ENCODE results near the gene SNX14. TPM values are rescaled to one million over a fixed set of nuclear protein-coding genes. Genes with fewer than 3 reads are reported as not detected.

Gene SNX14
- total RNA-seq, 1 experiment from 2014 or later: 84.8 TPM

DNA sequence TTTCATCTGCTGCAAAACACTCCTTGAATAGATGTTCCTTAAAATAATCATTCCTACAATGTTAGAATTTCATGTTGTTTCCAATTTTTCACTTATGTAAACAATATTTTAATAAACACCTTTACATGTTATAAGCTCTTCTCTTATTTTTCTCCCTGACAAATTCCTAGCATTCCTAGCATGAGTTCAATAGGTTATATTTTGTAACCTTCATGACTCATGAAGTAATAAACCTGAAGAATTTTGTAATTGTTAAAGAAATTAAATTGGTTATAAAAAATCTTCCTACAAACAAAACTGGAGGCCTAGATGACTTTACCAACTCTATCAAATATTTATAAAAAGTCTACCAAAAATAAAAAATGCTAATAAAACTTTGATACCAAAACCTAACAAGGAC lies 77.5 kb downstream of the SNX14 start:
- H3K27ac ChIP-seq (ENCODE audit: low read depth, low read length): no peak overlapping the region; the same call in 1 of the 2 replicates
- ChIA-PET RAD21 (ENCODE audit: low non-redundant PET in 1 of 2, low total read pairs in 2 of 2, uncharacterized antibody in 2 of 2, unreplicated experiment in 2 of 2) (no interaction called here), POLR2A (no interaction called here), CTCF (no interaction called here)
- H3K9ac ChIP-seq (ENCODE audit: low read length): no peak overlapping the region
- H2AFZ ChIP-seq (ENCODE audit: low read depth, low read length, poor library complexity, severe bottlenecking): no peak overlapping the region
- no peaks in the 10 kb centered on the region for H3K9me2 ChIP-seq (ENCODE audit: insufficient read depth)
- peak; percentile 49; the same call in 1 of the 2 replicates for ATAC-seq
- H3K36me3 ChIP-seq (ENCODE audit: control insufficient read depth in 1 of 2, insufficient read depth in 2 of 2, low read length in 2 of 2): peaks cover 9 to 29% of the 10 kb centered on the region in 2 experiments
- no peaks in the 10 kb centered on the region for H3K27me3 ChIP-seq (ENCODE audit: insufficient read depth, low read length)
- no peak for DNase-seq (ENCODE audit: low read depth, low spot score)
- no peak for TF ChIP-seq TCF7L2 (IDR thresholded peaks at IDR 0.05; ENCODE audit: borderline replicate concordance, extremely low read depth, insufficient read depth, insufficient read length)
- TF ChIP-seq CEBPB (IDR thresholded peaks at IDR 0.05; ENCODE audit: low read depth): peak; percentile 54; the same call in 1 of the 2 replicates
- TF ChIP-seq YY1 (IDR thresholded peaks at IDR 0.05; ENCODE audit: extremely low read depth, insufficient replicate concordance, low read depth, low read length): no peak
- TF ChIP-seq FOSL1 (IDR thresholded peaks at IDR 0.05; ENCODE audit: low read depth): peak; percentile 31; the same call in 1 of the 2 replicates
- 0 out of 2 replicates have a peak, but pooled peaks have one; percentile 16 for TF ChIP-seq JUND (IDR thresholded peaks at IDR 0.05)
- no peak for TF ChIP-seq SRF (IDR thresholded peaks at IDR 0.05; ENCODE audit: low read depth)
- no peaks in the 10 kb centered on the region for H3K9me3 ChIP-seq (ENCODE audit: control insufficient read depth in 1 of 2, insufficient read depth in 1 of 2, low read depth in 1 of 2, low read length in 2 of 2)
- H3K4me1 ChIP-seq (ENCODE audit: control insufficient read depth in 1 of 2, insufficient read depth in 2 of 2, low read length in 2 of 2): peaks cover 7 to 21% of the 10 kb centered on the region in 2 experiments; a peak in 3 of 4 replicates
- H3K79me2 ChIP-seq (ENCODE audit: insufficient read depth, low read length): no peaks in the 10 kb centered on the region
- H3K4me2 ChIP-seq (ENCODE audit: low read length): peak overlapping the region; percentile 34
- no peak overlapping the region for H3K4me3 ChIP-seq (replicated peaks in 1 of 2; ENCODE audit: low read depth in 1 of 2, low read length in 2 of 2)
- H4K20me1 ChIP-seq (ENCODE audit: insufficient read depth): no peaks in the 10 kb centered on the region
- BruUV-seq (replicated peaks): no TSS peak
- intact Hi-C loops (cut with micrococcal nuclease): no loop called here

DNA sequence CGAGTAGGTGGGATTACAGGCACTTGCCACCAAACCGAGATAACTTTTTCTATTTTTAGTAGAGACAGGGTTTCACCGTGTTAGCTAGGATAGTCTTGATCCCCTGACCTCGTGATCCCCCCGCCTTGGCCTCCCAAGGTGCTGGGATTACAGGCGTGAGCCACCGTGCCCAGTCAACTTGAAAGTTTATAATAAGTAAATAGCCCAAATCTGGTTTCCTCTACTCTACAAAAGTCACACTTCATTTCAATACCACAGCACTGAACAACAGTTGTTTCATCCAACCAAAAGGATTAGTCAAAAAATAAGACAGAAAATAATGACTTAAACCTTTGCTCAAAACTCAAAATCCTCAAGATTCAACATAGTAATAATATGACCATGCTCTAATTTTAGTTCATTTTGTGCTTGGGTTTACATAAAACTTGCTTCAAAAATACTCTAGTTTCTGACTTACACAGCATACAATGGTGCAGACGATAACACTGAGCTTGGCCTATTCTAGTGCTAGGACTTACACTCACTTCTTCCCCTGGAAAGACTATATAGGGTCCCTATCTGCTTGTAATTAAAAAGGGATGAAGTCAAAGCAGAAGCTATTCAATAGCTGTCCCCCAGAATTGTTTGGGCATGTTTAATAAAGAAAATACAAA lies 87.1 kb downstream of the SNX14 start:
- H4K20me1 ChIP-seq (ENCODE audit: insufficient read depth): no peaks in the 10 kb centered on the region
- ChIA-PET POLR2A (no interaction called here), RAD21 (ENCODE audit: low non-redundant PET in 1 of 2, low total read pairs in 2 of 2, uncharacterized antibody in 2 of 2, unreplicated experiment in 2 of 2) (no interaction called here), CTCF (no interaction called here)
- no peak for DNase-seq (ENCODE audit: low read depth, low spot score)
- H3K79me2 ChIP-seq (ENCODE audit: insufficient read depth, low read length): no peaks in the 10 kb centered on the region
- H3K27me3 ChIP-seq (ENCODE audit: insufficient read depth, low read length): no peaks in the 10 kb centered on the region
- no peaks in the 10 kb centered on the region for H3K4me1 ChIP-seq (ENCODE audit: control insufficient read depth in 1 of 2, insufficient read depth in 2 of 2, low read length in 2 of 2)
- no peak overlapping the region for H3K9ac ChIP-seq (ENCODE audit: low read length)
- no peak overlapping the region for H3K4me3 ChIP-seq (replicated peaks in 1 of 2; ENCODE audit: low read depth in 1 of 2, low read length in 2 of 2)
- H3K27ac ChIP-seq (ENCODE audit: low read depth, low read length): no peak overlapping the region
- H3K9me3 ChIP-seq (ENCODE audit: control insufficient read depth in 1 of 2, insufficient read depth in 1 of 2, low read depth in 1 of 2, low read length in 2 of 2): no peaks in the 10 kb centered on the region
- no peaks in the 10 kb centered on the region for H3K9me2 ChIP-seq (ENCODE audit: insufficient read depth)
- H3K36me3 ChIP-seq (ENCODE audit: control insufficient read depth in 1 of 2, insufficient read depth in 2 of 2, low read length in 2 of 2): peaks cover 0 to 16% of the 10 kb centered on the region in 2 experiments; a peak in 1 of 4 replicates
- ATAC-seq: no peak
- H3K4me2 ChIP-seq (ENCODE audit: low read length): no peak overlapping the region
- no TSS peak for BruUV-seq (replicated peaks)
- intact Hi-C loops (cut with micrococcal nuclease): no loop called here
- H2AFZ ChIP-seq (ENCODE audit: low read depth, low read length, poor library complexity, severe bottlenecking): no peak overlapping the region
- no peak for TF ChIP-seq EZH2 (IDR thresholded peaks at IDR 0.05)
- no peak for TF ChIP-seq ZFX (IDR thresholded peaks at IDR 0.05)
- no peak for TF ChIP-seq ELF1 (IDR thresholded peaks at IDR 0.05; ENCODE audit: borderline replicate concordance, low read depth)
- TF ChIP-seq JUND (IDR thresholded peaks at IDR 0.05): no peak
- TF ChIP-seq RAD21 (IDR thresholded peaks at IDR 0.05; ENCODE audit: low read depth): no peak
- no peak for TF ChIP-seq CEBPB (IDR thresholded peaks at IDR 0.05; ENCODE audit: low read depth)
- TF ChIP-seq TCF7L2 (IDR thresholded peaks at IDR 0.05; ENCODE audit: borderline replicate concordance, extremely low read depth, insufficient read depth, insufficient read length): no peak
- TF ChIP-seq, protein P1, sequence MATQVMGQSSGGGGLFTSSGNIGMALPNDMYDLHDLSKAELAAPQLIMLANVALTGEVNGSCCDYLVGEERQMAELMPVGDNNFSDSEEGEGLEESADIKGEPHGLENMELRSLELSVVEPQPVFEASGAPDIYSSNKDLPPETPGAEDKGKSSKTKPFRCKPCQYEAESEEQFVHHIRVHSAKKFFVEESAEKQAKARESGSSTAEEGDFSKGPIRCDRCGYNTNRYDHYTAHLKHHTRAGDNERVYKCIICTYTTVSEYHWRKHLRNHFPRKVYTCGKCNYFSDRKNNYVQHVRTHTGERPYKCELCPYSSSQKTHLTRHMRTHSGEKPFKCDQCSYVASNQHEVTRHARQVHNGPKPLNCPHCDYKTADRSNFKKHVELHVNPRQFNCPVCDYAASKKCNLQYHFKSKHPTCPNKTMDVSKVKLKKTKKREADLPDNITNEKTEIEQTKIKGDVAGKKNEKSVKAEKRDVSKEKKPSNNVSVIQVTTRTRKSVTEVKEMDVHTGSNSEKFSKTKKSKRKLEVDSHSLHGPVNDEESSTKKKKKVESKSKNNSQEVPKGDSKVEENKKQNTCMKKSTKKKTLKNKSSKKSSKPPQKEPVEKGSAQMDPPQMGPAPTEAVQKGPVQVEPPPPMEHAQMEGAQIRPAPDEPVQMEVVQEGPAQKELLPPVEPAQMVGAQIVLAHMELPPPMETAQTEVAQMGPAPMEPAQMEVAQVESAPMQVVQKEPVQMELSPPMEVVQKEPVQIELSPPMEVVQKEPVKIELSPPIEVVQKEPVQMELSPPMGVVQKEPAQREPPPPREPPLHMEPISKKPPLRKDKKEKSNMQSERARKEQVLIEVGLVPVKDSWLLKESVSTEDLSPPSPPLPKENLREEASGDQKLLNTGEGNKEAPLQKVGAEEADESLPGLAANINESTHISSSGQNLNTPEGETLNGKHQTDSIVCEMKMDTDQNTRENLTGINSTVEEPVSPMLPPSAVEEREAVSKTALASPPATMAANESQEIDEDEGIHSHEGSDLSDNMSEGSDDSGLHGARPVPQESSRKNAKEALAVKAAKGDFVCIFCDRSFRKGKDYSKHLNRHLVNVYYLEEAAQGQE (IDR thresholded peaks at IDR 0.05; ENCODE audit: low read depth): no peak
- TF ChIP-seq, protein P2, sequence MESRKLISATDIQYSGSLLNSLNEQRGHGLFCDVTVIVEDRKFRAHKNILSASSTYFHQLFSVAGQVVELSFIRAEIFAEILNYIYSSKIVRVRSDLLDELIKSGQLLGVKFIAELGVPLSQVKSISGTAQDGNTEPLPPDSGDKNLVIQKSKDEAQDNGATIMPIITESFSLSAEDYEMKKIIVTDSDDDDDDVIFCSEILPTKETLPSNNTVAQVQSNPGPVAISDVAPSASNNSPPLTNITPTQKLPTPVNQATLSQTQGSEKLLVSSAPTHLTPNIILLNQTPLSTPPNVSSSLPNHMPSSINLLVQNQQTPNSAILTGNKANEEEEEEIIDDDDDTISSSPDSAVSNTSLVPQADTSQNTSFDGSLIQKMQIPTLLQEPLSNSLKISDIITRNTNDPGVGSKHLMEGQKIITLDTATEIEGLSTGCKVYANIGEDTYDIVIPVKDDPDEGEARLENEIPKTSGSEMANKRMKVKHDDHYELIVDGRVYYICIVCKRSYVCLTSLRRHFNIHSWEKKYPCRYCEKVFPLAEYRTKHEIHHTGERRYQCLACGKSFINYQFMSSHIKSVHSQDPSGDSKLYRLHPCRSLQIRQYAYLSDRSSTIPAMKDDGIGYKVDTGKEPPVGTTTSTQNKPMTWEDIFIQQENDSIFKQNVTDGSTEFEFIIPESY (IDR thresholded peaks at IDR 0.05; ENCODE audit: extremely low read depth, insufficient replicate concordance, low read length): no peak
- no peak for TF ChIP-seq EGR1 (IDR thresholded peaks at IDR 0.05; ENCODE audit: low read depth)
- TF ChIP-seq FOSL1 (IDR thresholded peaks at IDR 0.05; ENCODE audit: low read depth): no peak
- no peak for TF ChIP-seq CBX3 (IDR thresholded peaks at IDR 0.05; ENCODE audit: low read depth)
- no peak for TF ChIP-seq POLR2AphosphoS5 (IDR thresholded peaks at IDR 0.05; ENCODE audit: low read depth, low read length)
